T-cell (primary cell): ENCODE data around the gene POLN. TPM values are rescaled to one million over a fixed set of nuclear protein-coding genes. Genes with fewer than 3 reads are reported as not detected.

Source experiments
- ATAC-seq, 4 experiments: fragments of 200-7000 bp in 3 of 4; fragments of 150-1000 bp in 1 of 4; cut with Tn5 transposase; replicated peaks in 1 of 4; 1 replicate in 3 of 4; 2 replicates in 1 of 4; pipeline ENCODE4 v1.10.0; 2021; ENCODE audit warnings: moderate library complexity in 3 of 4, mild to moderate bottlenecking in 2 of 4, moderate number of reproducible peaks in 1 of 4
- CTCF ChIA-PET, 2 donors: fragments of 300-600 bp; sonication (Branson Sonifier 250); formaldehyde crosslinking; loops; one replicate each; lab custom pipeline; 2022; ENCODE audit warnings: antibody characterized with exemption in 2 of 2; lab: Charles Lee
- POLR2A ChIA-PET, 2 donors: fragments of 300-600 bp; sonication (Branson Sonifier 250); formaldehyde crosslinking; loops; one replicate each; lab custom pipeline; 2022; ENCODE audit warnings: antibody characterized with exemption in 2 of 2; lab: Charles Lee
- DNase-seq, 35 experiments: peaks; one replicate each; pipeline versions ENCODE4 v3.0.0 to v3.0.0-alpha.2; 2013 to 2023
- H3K27ac ChIP-seq: one replicate; pipeline ENCODE4 v1.5.1; 2013; ENCODE audit warnings: low read length
- H3K27me3 ChIP-seq, 2 experiments: replicated peaks in 1 of 2; 1 replicate in 1 of 2; 2 replicates in 1 of 2; pipeline versions ENCODE4 v1.6.1 to v1.7.0; 2013; ENCODE audit warnings: low read length in 1 of 2, mixed read lengths in 1 of 2; ENCODE audit not compliant: control insufficient read depth in 2 of 2, insufficient read depth in 2 of 2; ENCODE audit errors: extremely low read depth in 1 of 2
- H3K36me3 ChIP-seq, 2 donors: 1 replicate in 1 of 2; 2 replicates in 1 of 2; pipeline versions ENCODE4 v1.6.1 to v1.7.0; 2013; ENCODE audit warnings: low read length in 1 of 2; ENCODE audit not compliant: control insufficient read depth in 2 of 2, insufficient read depth in 1 of 2; ENCODE audit errors: extremely low read depth in 1 of 2
- H3K4me1 ChIP-seq, 2 experiments: 1 replicate in 1 of 2; 2 replicates in 1 of 2; pipeline versions ENCODE4 v1.6.1 to v1.7.0; 2013; ENCODE audit warnings: low read length in 2 of 2, mixed read lengths in 1 of 2; ENCODE audit not compliant: insufficient read depth in 2 of 2, control insufficient read depth in 1 of 2; ENCODE audit errors: extremely low read depth in 1 of 2
- H3K4me3 ChIP-seq, 2 donors: 1 replicate in 1 of 2; 2 replicates in 1 of 2; pipeline versions ENCODE4 v1.5.1 to v1.7.0; 2013; ENCODE audit warnings: mild to moderate bottlenecking in 2 of 2, low read length in 1 of 2, moderate library complexity in 1 of 2; ENCODE audit not compliant: control insufficient read depth in 1 of 2; ENCODE audit errors: extremely low read depth in 1 of 2
- H3K9me3 ChIP-seq: 2 replicates; pipeline ENCODE4 v1.7.0; 2013
- H3K27ac Mint-ChIP-seq, 2 donors: one replicate each; pipeline ENCODE4 v1.8.0; 2020 to 2021; ENCODE audit warnings: mild to moderate bottlenecking in 2 of 2, mixed read lengths in 2 of 2
- H3K27me3 Mint-ChIP-seq, 2 donors: one replicate each; pipeline ENCODE4 v1.8.0; 2021 to 2022; ENCODE audit warnings: mixed read lengths in 2 of 2
- H3K36me3 Mint-ChIP-seq: one replicate; pipeline ENCODE4 v1.8.0; 2021; ENCODE audit warnings: mixed read lengths
- H3K4me1 Mint-ChIP-seq, 3 donors: one replicate each; pipeline ENCODE4 v1.8.0; 2020 to 2022; ENCODE audit warnings: mixed read lengths in 3 of 3, mild to moderate bottlenecking in 1 of 3
- H3K4me3 Mint-ChIP-seq, 3 donors: one replicate each; pipeline ENCODE4 v1.8.0; 2020 to 2022; ENCODE audit warnings: mild to moderate bottlenecking in 3 of 3, mixed read lengths in 3 of 3, moderate library complexity in 3 of 3
- H3K9me3 Mint-ChIP-seq, 3 donors: one replicate each; pipeline ENCODE4 v1.8.0; 2020 to 2022; ENCODE audit warnings: mixed read lengths in 3 of 3
- WGBS: methylation state at CpG from one replicate; pipeline ENCODE4 v1.1.5; 2013; ENCODE audit warnings: missing lambda C conversion rate; ENCODE audit not compliant: insufficient coverage; 5-methylcytosine and 5-hydroxymethylcytosine counted together
- total RNA-seq, 35 experiments: library from RNA in 6 of 35; stranded (reverse) in 6 of 35; fragments of 120-200 nt in 1 of 35; gene quantifications; one replicate each; pipeline versions ENCODE4 v1.2.1 to v1.2.4 and lab custom pipeline; 2013 to 2026

The POLN gene
- total RNA-seq, 5 donors from 2014 or later (not counting 1 experiment from before 2014, with no cell fraction given): 2.5 to 3.7 (median 2.7) TPM

DNA sequence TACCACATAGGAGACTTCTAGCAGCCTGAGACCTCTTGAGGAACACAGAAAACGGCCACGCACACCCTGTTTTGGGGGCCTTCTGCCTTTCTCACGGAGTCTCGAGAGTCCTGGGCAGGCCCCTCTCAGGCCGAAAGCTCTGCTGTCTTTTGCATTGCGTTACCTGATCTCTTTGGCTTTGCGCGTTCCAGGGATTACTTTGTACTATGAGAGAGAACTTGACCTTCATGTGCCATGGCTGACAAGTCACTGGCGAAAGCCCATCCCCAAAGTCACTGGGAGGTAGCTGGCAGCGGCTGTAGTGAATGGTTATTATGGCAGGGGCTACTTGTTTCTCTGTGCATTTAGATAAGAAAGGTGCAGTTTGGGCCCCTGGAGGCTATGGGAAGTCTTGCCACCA, 190.8 kb downstream of the POLN start:
- H3K36me3 ChIP-seq: no peaks in the 10 kb centered on the region
- DNase-seq: peak in 1 of 35 experiments; percentile 9
- POLR2A ChIA-PET: no interaction called here
- Mint-ChIP-seq H3K27ac (no peak overlapping the region), H3K27me3 (peaks cover 32 to 60% of the 10 kb centered on the region in 2 donors), H3K36me3 (no peaks in the 10 kb centered on the region), H3K9me3 (no peaks in the 10 kb centered on the region), H3K4me3 (no peak overlapping the region), H3K4me1 (no peaks in the 10 kb centered on the region)
- WGBS: 86% methylated on average over 9 of the region's 10 CpGs
- peaks cover 4 to 52% of the 10 kb centered on the region in 2 experiments for H3K27me3 ChIP-seq
- peaks cover 0 to 2% of the 10 kb centered on the region in 2 experiments for H3K4me1 ChIP-seq
- H3K9me3 ChIP-seq: no peaks in the 10 kb centered on the region
- H3K27ac ChIP-seq: no peak overlapping the region
- ATAC-seq: no peak
- no peak overlapping the region for H3K4me3 ChIP-seq
- CTCF ChIA-PET: no interaction called here

DNA sequence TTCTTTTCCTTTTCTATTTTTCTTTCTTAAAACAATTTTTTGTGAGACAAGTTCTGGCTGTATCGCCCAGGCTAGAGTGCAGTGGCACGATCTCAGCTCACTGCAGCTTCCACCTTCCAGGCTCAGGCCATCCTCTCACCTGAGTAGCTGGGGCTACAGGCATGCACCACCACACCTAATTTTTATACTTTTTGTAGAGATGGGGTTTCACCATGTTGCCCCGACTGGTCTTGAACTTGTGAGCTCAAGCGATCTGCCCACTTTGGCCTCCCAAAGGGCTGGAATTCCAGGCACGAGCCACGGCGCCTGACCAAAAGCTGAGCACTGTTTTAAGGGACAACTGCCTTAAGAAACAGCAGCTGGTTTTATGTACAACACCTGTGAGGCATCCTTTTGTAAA, 192.1 kb downstream of the POLN start:
- no peaks in the 10 kb centered on the region for H3K36me3 ChIP-seq
- peaks cover 25 to 57% of the 10 kb centered on the region in 2 donors for H3K27me3 Mint-ChIP-seq
- ChIA-PET POLR2A (no interaction called here), CTCF (no interaction called here)
- H3K27me3 ChIP-seq: peaks cover 4 to 56% of the 10 kb centered on the region in 2 experiments
- no peaks in the 10 kb centered on the region for H3K4me1 Mint-ChIP-seq
- no peaks in the 10 kb centered on the region for H3K9me3 Mint-ChIP-seq
- no peaks in the 10 kb centered on the region for H3K36me3 Mint-ChIP-seq
- 91% methylated on average over 5 of the region's 7 CpGs for WGBS
- H3K9me3 ChIP-seq: no peaks in the 10 kb centered on the region
- no peak overlapping the region for H3K27ac ChIP-seq
- DNase-seq (peak in 1 of 35 experiments; percentile 5), ATAC-seq (no peak)
- no peak overlapping the region for H3K4me3 ChIP-seq
- peaks cover 0 to 2% of the 10 kb centered on the region in 2 experiments for H3K4me1 ChIP-seq
- H3K27ac Mint-ChIP-seq: no peak overlapping the region
- H3K4me3 Mint-ChIP-seq: no peak overlapping the region

DNA sequence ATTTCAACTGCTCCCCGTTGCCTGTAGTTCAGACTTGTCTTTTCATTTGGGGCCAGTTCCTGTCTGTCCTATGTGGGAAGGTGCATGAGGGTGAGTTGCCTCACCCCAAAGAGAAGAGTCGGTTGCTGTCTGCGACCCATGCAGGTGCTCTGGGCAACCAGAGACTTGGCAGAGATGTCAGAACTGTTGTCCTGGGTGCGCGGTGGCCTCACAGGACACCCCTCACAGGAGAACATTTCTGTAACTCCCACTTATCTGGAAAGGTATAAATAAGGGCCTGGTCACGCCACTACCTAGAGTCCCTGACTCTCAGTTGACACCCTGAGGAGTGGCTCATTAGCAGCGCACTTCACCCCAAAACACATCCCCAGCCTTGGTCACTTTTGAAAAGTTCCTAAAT, 192.5 kb downstream of the POLN start:
- Histone ChIP-seq H3K4me1 (peaks cover 0 to 2% of the 10 kb centered on the region in 2 experiments), H3K27me3 (peaks cover 4 to 58% of the 10 kb centered on the region in 2 experiments), H3K4me3 (no peak overlapping the region), H3K36me3 (no peaks in the 10 kb centered on the region), H3K27ac (no peak overlapping the region), H3K9me3 (no peaks in the 10 kb centered on the region)
- Mint-ChIP-seq H3K4me1 (no peaks in the 10 kb centered on the region), H3K4me3 (no peak overlapping the region), H3K36me3 (no peaks in the 10 kb centered on the region), H3K27ac (peak overlapping the region in 1 of 2 donors; percentile 15), H3K9me3 (no peaks in the 10 kb centered on the region), H3K27me3 (peaks cover 25 to 57% of the 10 kb centered on the region in 2 donors)
- POLR2A ChIA-PET: no interaction called here
- DNase-seq (no peak), ATAC-seq (no peak)
- 100% methylated on average over 2 of the region's 7 CpGs for WGBS
- CTCF ChIA-PET: no interaction called here

DNA sequence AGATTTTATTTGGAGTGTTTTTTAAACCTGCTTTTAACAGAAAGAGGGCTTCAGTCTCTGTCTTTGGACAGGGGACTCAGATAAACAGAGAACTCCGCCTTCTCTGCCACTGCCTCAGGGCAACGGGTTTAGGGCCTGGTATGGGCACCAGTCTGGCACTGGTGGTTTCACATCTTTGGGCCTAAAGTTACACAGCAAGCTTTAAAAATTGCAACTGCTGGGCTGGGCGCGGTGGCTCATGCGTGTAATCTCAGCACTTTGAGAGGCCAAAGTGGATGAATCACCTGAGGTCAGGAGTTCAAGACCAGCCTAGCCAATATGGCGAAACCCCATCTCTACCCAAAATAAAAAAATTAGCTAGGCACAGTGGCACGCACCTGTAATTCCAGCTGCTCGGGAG, 193.1 kb downstream of the POLN start:
- CTCF ChIA-PET: no interaction called here

DNA sequence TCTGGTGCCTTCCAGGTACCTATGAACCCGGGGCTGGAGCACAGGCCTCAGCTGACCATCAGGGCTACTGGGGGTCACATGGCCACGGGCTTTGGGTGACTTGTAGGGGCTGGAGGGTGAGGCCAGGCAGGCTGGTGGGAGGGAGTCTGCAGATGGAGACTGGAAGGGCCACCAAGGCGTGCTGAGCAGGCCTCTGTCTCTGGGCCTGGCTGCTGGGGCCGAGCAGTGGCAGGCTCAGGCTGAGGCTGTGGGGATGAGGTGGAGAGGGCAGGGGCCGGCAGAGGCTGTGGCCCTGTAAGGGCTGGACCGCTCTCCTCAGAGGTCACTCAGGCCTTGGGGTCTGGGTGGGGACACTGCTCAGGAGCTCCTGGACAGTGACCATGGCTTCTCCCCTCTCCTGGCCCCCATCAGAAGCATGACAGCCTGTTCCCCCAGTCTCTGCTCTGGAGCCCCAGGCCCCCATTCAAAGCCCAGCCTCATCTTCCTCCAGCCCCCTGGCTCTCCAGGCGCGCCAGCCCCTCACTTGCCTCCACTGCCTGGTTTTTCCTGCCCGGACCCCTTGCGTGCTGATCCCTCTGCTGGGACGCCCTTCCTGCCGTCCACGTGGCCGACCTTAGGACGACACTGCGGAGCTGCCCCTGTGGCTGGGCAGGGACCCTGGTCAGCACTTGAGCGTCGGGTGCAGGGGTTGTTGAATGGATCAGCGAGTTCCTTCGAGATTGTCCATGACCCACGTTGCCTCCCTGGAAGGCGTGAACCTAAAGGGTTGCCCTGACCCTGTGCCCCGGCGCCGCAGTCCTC, 193.9 kb downstream of the POLN start:
- ChIA-PET POLR2A (no interaction called here), CTCF (no interaction called here)
- DNase-seq: no peak
- peaks cover 20 to 50% of the 10 kb centered on the region in 2 donors for H3K27me3 Mint-ChIP-seq
- 89% methylated on average over 17 of the region's 25 CpGs for WGBS
- no peak overlapping the region for H3K27ac Mint-ChIP-seq
- peaks cover 2 to 59% of the 10 kb centered on the region in 2 experiments for H3K27me3 ChIP-seq
- H3K36me3 ChIP-seq: no peaks in the 10 kb centered on the region
- no peak for ATAC-seq
- H3K4me3 ChIP-seq: no peak overlapping the region
- H3K4me1 ChIP-seq: peaks cover 0 to 5% of the 10 kb centered on the region in 2 experiments
- no peak overlapping the region for H3K4me3 Mint-ChIP-seq
- no peaks in the 10 kb centered on the region for H3K36me3 Mint-ChIP-seq
- H3K9me3 ChIP-seq: no peaks in the 10 kb centered on the region
- no peaks in the 10 kb centered on the region for H3K9me3 Mint-ChIP-seq
- no peaks in the 10 kb centered on the region for H3K4me1 Mint-ChIP-seq
- H3K27ac ChIP-seq: no peak overlapping the region

More for the DNA sequence above, 193.1 kb downstream of the POLN start:
- H3K27me3 Mint-ChIP-seq: peaks cover 20 to 52% of the 10 kb centered on the region in 2 donors
- no peak for ATAC-seq
- H3K9me3 Mint-ChIP-seq: no peaks in the 10 kb centered on the region
- H3K36me3 Mint-ChIP-seq: no peaks in the 10 kb centered on the region
- Histone ChIP-seq H3K4me3 (no peak overlapping the region), H3K4me1 (peaks cover 0 to 2% of the 10 kb centered on the region in 2 experiments), H3K9me3 (no peaks in the 10 kb centered on the region), H3K27me3 (peaks cover 2 to 58% of the 10 kb centered on the region in 2 experiments), H3K27ac (no peak overlapping the region), H3K36me3 (no peaks in the 10 kb centered on the region)
- no peak overlapping the region for H3K4me3 Mint-ChIP-seq
- 87% methylated on average over 7 of the region's 8 CpGs for WGBS
- POLR2A ChIA-PET: no interaction called here
- DNase-seq: no peak
- H3K4me1 Mint-ChIP-seq: no peaks in the 10 kb centered on the region
- H3K27ac Mint-ChIP-seq: no peak overlapping the region

DNA sequence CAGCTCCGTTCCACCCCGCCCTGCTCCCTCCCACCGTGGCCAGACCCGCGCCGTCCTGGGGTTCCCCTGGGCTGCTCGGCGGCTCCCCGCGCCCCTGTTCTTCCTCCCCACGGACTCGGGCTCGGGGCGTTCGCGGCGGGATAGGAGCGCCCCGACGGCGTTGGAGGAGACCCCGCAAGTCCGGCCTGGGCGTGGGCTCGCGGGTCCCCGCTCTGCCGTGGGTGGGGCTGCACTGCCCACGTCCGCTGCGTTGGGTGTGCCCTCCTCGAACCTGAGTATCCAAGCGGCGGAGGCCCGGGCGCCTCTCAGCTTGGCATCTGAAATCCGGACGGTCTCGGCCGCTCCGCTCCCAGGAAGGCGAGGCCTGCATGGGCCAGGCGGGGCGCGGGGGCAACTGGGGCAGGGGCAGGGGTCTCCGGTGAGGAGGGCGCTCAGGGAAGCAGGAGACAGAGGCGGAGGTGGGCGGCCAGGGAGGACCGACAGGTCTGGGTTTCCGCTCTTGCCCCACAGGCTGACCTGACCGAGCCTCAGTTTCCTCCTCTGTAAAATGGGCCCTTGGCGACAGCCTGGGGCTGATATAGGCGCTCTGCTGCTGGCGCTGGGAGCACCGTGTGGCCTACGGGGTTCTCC, 194.8 kb downstream of the POLN start:
- Mint-ChIP-seq H3K27ac (no peak overlapping the region), H3K9me3 (no peaks in the 10 kb centered on the region), H3K4me3 (no peak overlapping the region), H3K27me3 (peaks cover 17 to 45% of the 10 kb centered on the region in 2 donors), H3K36me3 (no peaks in the 10 kb centered on the region), H3K4me1 (peaks cover 0 to 2% (median 0%) of the 10 kb centered on the region in 3 donors)
- Histone ChIP-seq H3K4me3 (no peak overlapping the region), H3K9me3 (no peaks in the 10 kb centered on the region), H3K4me1 (peaks cover 4 to 10% of the 10 kb centered on the region in 2 experiments), H3K36me3 (no peaks in the 10 kb centered on the region), H3K27ac (no peak overlapping the region), H3K27me3 (peaks cover 2 to 59% of the 10 kb centered on the region in 2 experiments)
- DNase-seq: no peak
- WGBS: 39% methylated on average over 51 of the region's 57 CpGs
- CTCF ChIA-PET: no interaction called here
- POLR2A ChIA-PET: no interaction called here
- no peak for ATAC-seq
